Stomach (tissue), 9 donors: ENCODE measurements around the gene TSPO2. TPM values are rescaled to one million over a fixed set of nuclear protein-coding genes. Genes with fewer than 3 reads are reported as not detected.

Source experiments
- DNase-seq, 2 donors: peaks; one replicate each; pipeline versions ENCODE4 v3.0.0 to v3.0.0-alpha.2; 2013 to 2019
- H3K27ac ChIP-seq, 5 donors: fragments of 200-600 bp in 4 of 5; sonication (generic) in 4 of 5; one replicate each; pipeline ENCODE4 v1.5.1; 2013 to 2019; ENCODE audit warnings: mild to moderate bottlenecking in 1 of 5, moderate library complexity in 1 of 5
- H3K27me3 ChIP-seq, 3 donors: fragments of 200-600 bp; sonication (generic); one replicate each; pipeline ENCODE4 v1.5.1; 2017 to 2019; ENCODE audit warnings: mixed run types in 1 of 3
- H3K36me3 ChIP-seq, 4 donors: fragments of 200-600 bp; sonication (generic); 1 replicate in 3 of 4; 2 replicates in 1 of 4; pipeline ENCODE4 v1.5.1; 2016 to 2019
- H3K4me1 ChIP-seq, 4 donors: fragments of 200-600 bp; sonication (generic); one replicate each; pipeline ENCODE4 v1.5.1; 2016 to 2019
- H3K4me3 ChIP-seq, 4 donors: fragments of 200-600 bp; sonication (generic) in 3 of 4; one replicate each; pipeline ENCODE4 v1.5.1; 2016 to 2019; ENCODE audit warnings: mild to moderate bottlenecking in 1 of 4
- H3K9me3 ChIP-seq, 4 donors: fragments of 200-600 bp; sonication (generic); one replicate each; pipeline ENCODE4 v1.5.1; 2016 to 2019
- EP300 ChIP-seq: sonication (generic); formaldehyde crosslinking; IDR thresholded peaks from one replicate; pipeline ENCODE4 v1.6.1; 2017; ENCODE audit warnings: antibody characterized with exemption
- POLR2A ChIP-seq, 4 donors: fragments of 450-650 bp; IDR thresholded peaks; one replicate each; pipeline ENCODE4 v1.6.1; 2016; ENCODE audit warnings: antibody characterized with exemption in 4 of 4, control low read depth in 2 of 4, mild to moderate bottlenecking in 1 of 4, moderate library complexity in 1 of 4
- POLR2AphosphoS5 ChIP-seq, 3 donors: sonication (generic); formaldehyde crosslinking; IDR thresholded peaks; one replicate each; pipeline ENCODE4 v1.6.1; 2016; ENCODE audit warnings: antibody characterized with exemption in 3 of 3
- WGBS, 5 donors: extraction: QIAGEN DNeasy Blood & Tissue Kit in 3 of 5; methylation state at CpG; one replicate each; pipeline versions ENCODE4 v1.1.5 to v1.1.7; 2013 to 2018; 5-methylcytosine and 5-hydroxymethylcytosine counted together
- intact Hi-C: fragments of 100-400 bp; cut with DNase I; formaldehyde crosslinking; loops from one replicate; pipeline ENCODE4 v1.15.1; 2023; ENCODE audit warnings: low total_unique reads
- polyA plus RNA-seq, 3 donors: library from polyadenylated mRNA; stranded (reverse); fragments of 200-250 nt; gene quantifications; one replicate each; pipeline ENCODE4 v1.2.3, GENCODE V29; 2013
- total RNA-seq, 5 donors: library from RNA; depleted of rRNA; stranded (reverse); fragments of >200 nt; gene quantifications; one replicate each; pipeline versions ENCODE4 v1.1.0 to v1.2.3, GENCODE V29; 2014 to 2016
- TF ChIP-seq, protein P1 (sequence below), 7 experiments: fragments of 450-650 bp in 4 of 7; fragments of 200-600 bp in 3 of 7; sonication (generic) in 3 of 7; IDR thresholded peaks; one replicate each; pipeline ENCODE4 v1.5.1; 2016 to 2019; ENCODE audit warnings: antibody characterized with exemption in 7 of 7, control low read depth in 2 of 7, mild to moderate bottlenecking in 1 of 7
- donor health status: healthy with polysubstance abuse.
- donor health status: Bipolar disorder and iron deficiency.
- donor health status: healthy.

The TSPO2 gene
- total and polyA plus RNA-seq, 8 donors: 0.15 to 1.4 (median 0.92) TPM; not detected in 5

DNA sequence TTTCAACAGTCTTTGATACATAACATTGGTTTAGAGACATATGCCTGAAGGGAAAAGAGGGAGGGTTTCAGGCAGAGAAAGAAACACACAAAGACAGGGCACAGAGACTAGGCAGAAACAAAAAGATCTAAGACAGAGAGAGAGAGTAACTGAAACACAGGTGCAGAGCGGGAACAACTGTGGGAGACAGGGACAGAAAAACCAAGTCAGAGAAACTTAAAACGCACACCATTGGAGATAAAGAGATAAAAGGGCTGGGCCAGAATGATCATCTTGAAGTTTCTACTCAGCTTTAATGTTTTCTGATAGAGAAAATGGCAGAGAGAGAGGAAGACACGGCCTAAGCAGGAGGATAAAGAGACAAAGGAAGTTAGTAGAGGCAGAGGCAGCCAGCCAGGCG is 15.0 kb upstream of the TSPO2 start:
- 40 to 59% (median 45%) methylated on average over 4 of the region's 4 CpGs for WGBS, 5 donors
- intact Hi-C loops: loop anchor here (10.0 kb wide), 1 partner anchor 112 kb away; no protein-coding TSS in a partner anchor

DNA sequence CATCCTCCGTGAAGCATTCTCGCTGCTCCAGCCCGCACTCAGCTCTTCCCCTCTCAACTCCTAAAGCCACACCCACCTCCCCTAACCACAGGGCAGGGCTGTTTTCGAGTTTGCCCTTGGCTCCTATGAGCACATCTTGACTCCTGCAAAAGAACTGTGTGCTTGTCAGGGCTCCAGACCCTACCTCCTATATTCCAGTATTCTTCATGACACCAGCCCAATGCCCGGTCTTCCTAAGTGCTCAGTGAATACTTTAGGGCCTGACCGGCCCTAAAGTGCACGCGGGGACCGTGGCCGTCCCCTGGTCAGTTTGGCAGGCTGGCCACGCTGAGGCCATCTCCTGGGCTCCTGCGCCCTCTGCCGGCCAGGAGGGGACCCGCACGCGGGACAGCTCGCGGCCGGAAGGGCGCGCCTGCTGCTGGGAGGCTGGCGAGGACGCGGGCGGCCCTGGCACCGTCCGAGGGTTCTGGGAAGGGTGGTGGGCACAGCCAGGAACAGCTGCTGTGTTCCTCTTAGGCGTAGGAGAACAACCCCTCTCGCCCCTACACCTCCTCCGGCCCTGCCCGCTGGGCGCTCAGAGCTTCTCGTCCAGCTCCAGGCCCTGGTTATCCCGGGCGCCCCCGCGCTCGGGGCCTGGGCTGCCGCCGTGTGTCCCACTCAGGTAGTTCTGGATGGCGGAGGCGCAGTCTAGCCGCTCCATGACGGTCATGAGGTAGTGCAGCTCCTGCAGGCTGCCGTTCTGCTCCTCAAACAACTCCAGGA is 14.3 kb upstream of the TSPO2 start:
- intact Hi-C loops: loop anchor here (10.0 kb wide), 1 partner anchor 113 kb away; no protein-coding TSS in a partner anchor
- WGBS, 5 donors: 4 to 8% (median 4%) methylated on average over 24 to 45 of the region's 45 CpGs
- DNase-seq: peak; percentile 92 to 94
- H3K27ac ChIP-seq: peak overlapping the region; percentile 71 to 88 (median 80)
- H3K9me3 ChIP-seq: no peaks in the 10 kb centered on the region
- peaks cover 0 to 29% (median 2%) of the 10 kb centered on the region in 4 donors for H3K36me3 ChIP-seq
- H3K4me3 ChIP-seq: peak overlapping the region; percentile 45 to 48 (median 47)
- H3K27me3 ChIP-seq: no peaks in the 10 kb centered on the region
- peaks cover 15 to 45% (median 29%) of the 10 kb centered on the region in 4 donors for H3K4me1 ChIP-seq
- TF ChIP-seq, protein P1, sequence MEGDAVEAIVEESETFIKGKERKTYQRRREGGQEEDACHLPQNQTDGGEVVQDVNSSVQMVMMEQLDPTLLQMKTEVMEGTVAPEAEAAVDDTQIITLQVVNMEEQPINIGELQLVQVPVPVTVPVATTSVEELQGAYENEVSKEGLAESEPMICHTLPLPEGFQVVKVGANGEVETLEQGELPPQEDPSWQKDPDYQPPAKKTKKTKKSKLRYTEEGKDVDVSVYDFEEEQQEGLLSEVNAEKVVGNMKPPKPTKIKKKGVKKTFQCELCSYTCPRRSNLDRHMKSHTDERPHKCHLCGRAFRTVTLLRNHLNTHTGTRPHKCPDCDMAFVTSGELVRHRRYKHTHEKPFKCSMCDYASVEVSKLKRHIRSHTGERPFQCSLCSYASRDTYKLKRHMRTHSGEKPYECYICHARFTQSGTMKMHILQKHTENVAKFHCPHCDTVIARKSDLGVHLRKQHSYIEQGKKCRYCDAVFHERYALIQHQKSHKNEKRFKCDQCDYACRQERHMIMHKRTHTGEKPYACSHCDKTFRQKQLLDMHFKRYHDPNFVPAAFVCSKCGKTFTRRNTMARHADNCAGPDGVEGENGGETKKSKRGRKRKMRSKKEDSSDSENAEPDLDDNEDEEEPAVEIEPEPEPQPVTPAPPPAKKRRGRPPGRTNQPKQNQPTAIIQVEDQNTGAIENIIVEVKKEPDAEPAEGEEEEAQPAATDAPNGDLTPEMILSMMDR (IDR thresholded peaks at IDR 0.05): peak in 6 of 7 experiments; percentile 66 to 99 (median 98)
- TF ChIP-seq POLR2AphosphoS5 (IDR thresholded peaks at IDR 0.05) (peak; percentile 19 to 72 (median 30)), POLR2A (IDR thresholded peaks at IDR 0.05) (no peak), EP300 (no peak)

More for the DNA sequence above, 15.0 kb upstream of the TSPO2 start:
- Histone ChIP-seq H3K4me3 (peak overlapping the region; percentile 45 to 48 (median 47)), H3K27ac (peak overlapping the region in 4 of 5 donors; percentile 26 to 88 (median 84)), H3K4me1 (peaks cover 15 to 44% (median 32%) of the 10 kb centered on the region in 4 donors), H3K27me3 (no peaks in the 10 kb centered on the region), H3K9me3 (no peaks in the 10 kb centered on the region), H3K36me3 (peaks cover 0 to 22% (median 0%) of the 10 kb centered on the region in 4 donors)
- TF ChIP-seq EP300: no peak
- no peak for DNase-seq

DNA sequence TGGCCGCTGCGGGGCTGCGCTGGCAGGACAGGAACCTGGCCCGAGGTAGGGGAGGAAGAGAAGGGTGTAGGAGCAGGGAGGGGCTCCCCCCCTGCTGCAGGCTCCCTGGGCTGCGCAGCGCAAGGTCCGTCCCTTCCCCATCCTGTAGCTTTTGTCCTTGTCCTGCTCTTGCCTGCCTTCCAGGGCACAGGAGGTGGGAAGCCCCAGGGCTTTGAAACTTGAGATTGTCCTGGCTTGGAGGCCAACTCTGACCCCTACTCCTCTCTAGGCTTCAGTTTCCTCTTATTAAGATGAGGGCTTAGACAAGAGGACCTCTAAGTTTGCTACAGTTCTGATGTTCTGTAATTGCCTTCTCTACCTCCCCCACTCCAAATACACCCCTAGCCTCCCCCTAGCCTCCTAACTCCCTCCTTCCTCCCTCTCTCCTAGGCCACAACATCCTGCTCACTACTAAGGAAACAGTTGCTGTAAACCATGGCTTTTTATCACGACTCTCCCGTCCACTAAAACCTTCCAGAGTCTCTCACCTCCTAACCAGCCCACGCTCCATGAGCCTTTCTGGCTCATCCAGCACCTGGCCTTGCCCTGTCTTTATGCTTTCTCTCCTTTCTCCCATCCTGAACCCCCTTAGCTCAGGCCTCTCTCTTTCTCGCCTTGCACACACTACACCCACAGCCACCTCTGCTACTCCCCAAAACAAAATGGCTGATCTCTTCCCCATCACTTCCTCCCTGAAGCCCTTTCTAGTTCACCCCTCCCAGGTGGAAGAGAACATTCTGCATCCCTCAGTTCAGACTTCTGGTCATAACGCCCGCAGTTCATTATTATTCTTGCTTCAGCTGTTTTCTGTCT is 13.5 kb upstream of the TSPO2 start:
- Histone ChIP-seq H3K27me3 (no peaks in the 10 kb centered on the region), H3K4me1 (peaks cover 15 to 49% (median 29%) of the 10 kb centered on the region in 4 donors), H3K4me3 (peak overlapping the region; percentile 45 to 48 (median 47)), H3K36me3 (peaks cover 0 to 36% (median 6%) of the 10 kb centered on the region in 4 donors), H3K9me3 (no peaks in the 10 kb centered on the region), H3K27ac (peak overlapping the region; percentile 71 to 88 (median 80))
- 33 to 54% (median 39%) methylated on average over 9 to 13 of the region's 13 CpGs for WGBS, 5 donors
- TF ChIP-seq EP300: no peak
- intact Hi-C loops: loop anchor here (10.0 kb wide), 1 partner anchor 114 kb away; no protein-coding TSS in a partner anchor
- DNase-seq: peak in 1 of 2 donors; percentile 30

DNA sequence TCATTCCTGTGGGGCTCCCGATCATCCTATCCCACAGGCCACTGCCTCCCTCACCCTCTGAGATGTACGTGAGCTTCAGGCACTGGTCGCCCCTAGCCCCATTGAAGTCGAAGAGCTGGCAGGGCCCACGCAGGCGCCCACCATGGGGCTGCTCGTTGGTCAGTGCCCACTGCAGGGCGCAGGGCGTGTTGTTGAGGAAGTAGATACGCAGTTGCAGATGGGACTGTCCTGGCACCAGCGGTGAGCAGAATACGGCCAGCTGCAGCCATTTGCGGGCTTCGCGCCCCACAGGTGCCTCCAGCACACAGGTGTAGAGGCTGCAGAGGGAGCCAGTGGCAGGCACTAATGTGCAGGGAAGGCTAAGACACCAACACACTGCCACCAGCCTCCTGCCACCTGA is 9.4 kb upstream of the TSPO2 start:
- H3K4me1 ChIP-seq: peaks cover 10 to 54% (median 28%) of the 10 kb centered on the region in 4 donors
- no peak for DNase-seq
- intact Hi-C loops: no loop called here
- no peak overlapping the region for H3K27ac ChIP-seq
- TF ChIP-seq POLR2A (IDR thresholded peaks at IDR 0.05): no peak
- TF ChIP-seq POLR2AphosphoS5 (IDR thresholded peaks at IDR 0.05): no peak
- TF ChIP-seq, protein P1 (IDR thresholded peaks at IDR 0.05): no peak
- H3K36me3 ChIP-seq: peaks cover 0 to 42% (median 12%) of the 10 kb centered on the region in 4 donors
- H3K9me3 ChIP-seq: no peaks in the 10 kb centered on the region
- no peak overlapping the region for H3K4me3 ChIP-seq
- H3K27me3 ChIP-seq: no peaks in the 10 kb centered on the region
- WGBS, 5 donors: 93 to 100% (median 96%) methylated on average over 1 to 15 of the region's 15 CpGs

DNA sequence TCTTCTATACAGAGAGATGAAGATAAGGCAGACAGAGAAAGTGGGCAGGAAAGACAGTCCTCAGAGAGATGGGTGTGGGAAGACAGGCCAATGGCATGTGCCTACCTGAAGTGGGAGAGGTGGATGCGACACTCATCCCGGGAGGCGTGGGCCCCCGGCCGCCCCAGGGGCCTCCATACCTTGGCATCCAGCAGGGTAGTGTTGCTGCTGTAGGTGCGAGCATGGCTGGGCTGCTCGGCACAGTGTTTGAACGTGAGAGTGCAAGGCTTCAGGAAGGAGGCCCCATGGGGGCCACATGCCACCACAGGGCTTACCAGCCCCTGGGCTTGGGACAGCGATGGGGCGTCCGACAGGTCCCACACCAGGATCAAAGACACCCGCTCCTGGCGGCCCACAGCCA is 8.5 kb upstream of the TSPO2 start:
- TF ChIP-seq POLR2A (IDR thresholded peaks at IDR 0.05) (no peak), EP300 (no peak), POLR2AphosphoS5 (IDR thresholded peaks at IDR 0.05) (no peak)
- TF ChIP-seq, protein P1 (IDR thresholded peaks at IDR 0.05): no peak
- Histone ChIP-seq H3K4me3 (no peak overlapping the region), H3K27me3 (no peaks in the 10 kb centered on the region), H3K9me3 (no peaks in the 10 kb centered on the region), H3K4me1 (peaks cover 3 to 44% (median 25%) of the 10 kb centered on the region in 4 donors), H3K27ac (no peak overlapping the region), H3K36me3 (peaks cover 0 to 42% (median 12%) of the 10 kb centered on the region in 4 donors)
- WGBS, 5 donors: 84 to 95% (median 87%) methylated on average over 9 to 13 of the region's 13 CpGs
- no peak for DNase-seq
- intact Hi-C loops: no loop called here
